Lower leg skin (tissue), 4 donors: ENCODE results near the gene ISCU. TPM values are rescaled to one million over a fixed set of nuclear protein-coding genes. Genes with fewer than 3 reads are reported as not detected.
A peak's percentile ranks its signal among the peaks of the same experiment; 100 is the strongest.
"Not testable (repeated sequence)": the region's sequence is repeated elsewhere in the genome, so short reads cannot be mapped to it uniquely, and the experiment has no call there.

Experiments used
- DNase-seq, 2 donors: peaks; one replicate each; pipeline ENCODE4 v3.0.0-alpha.2; 2019; ENCODE audit warnings: low spot score in 2 of 2
- H3K4me3 ChIP-seq: fragments of 200-600 bp; sonication (generic); 2 replicates; pipeline ENCODE4 v1.5.1; 2017; ENCODE audit warnings: mild to moderate bottlenecking, low read depth; ENCODE audit not compliant: poor library complexity, severe bottlenecking
- CTCF ChIP-seq, 3 donors: fragments of 450-650 bp; IDR thresholded peaks; one replicate each; pipeline ENCODE4 v1.5.1; 2016; ENCODE audit warnings: antibody characterized with exemption in 3 of 3, mild to moderate bottlenecking in 3 of 3, moderate library complexity in 2 of 3
- POLR2A ChIP-seq, 2 donors: fragments of 450-650 bp; IDR thresholded peaks; one replicate each; pipeline ENCODE4 v1.6.1; 2016 to 2017; ENCODE audit warnings: antibody characterized with exemption in 2 of 2, mild to moderate bottlenecking in 1 of 2, moderate library complexity in 1 of 2
- WGBS, 2 donors: methylation state at CpG; one replicate each; pipeline ENCODE4 v1.1.5; 2018; 5-methylcytosine and 5-hydroxymethylcytosine counted together
- intact Hi-C: fragments of 100-400 bp; cut with DNase I; formaldehyde crosslinking; loops from one replicate; pipeline ENCODE4 v1.15.0; 2023; ENCODE audit warnings: low total_unique reads
- total RNA-seq, 4 donors: library from RNA; depleted of rRNA; stranded (reverse); fragments of >200 nt; gene quantifications; one replicate each; pipeline ENCODE4 v1.1.0, GENCODE V29; 2016

ISCU gene
- total RNA-seq, 4 donors from 2014 or later: 94.7 to 175 (median 137) TPM

- H3K4me3 ChIP-seq: no peak overlapping the region
- TF ChIP-seq CTCF (IDR thresholded peaks at IDR 0.05) (no peak), POLR2A (IDR thresholded peaks at IDR 0.05) (no peak)
- WGBS, 2 donors: 82 to 97% methylated on average over 4 to 6 of the region's 6 CpGs
- no peak for DNase-seq
- intact Hi-C loops: loop anchor here (5.0 kb wide), 1 partner anchor 47 kb away; no protein-coding TSS in a partner anchor
These were observed 52.2 kb downstream of the ISCU start for GRCh38 chr12:108614639-108615038.

GRCh38 chr12:108615918-108616317 lies 53.5 kb downstream of the ISCU start:
- DNase-seq: no peak
- TF ChIP-seq CTCF (IDR thresholded peaks at IDR 0.05) (no peak), POLR2A (IDR thresholded peaks at IDR 0.05) (no peak)
- no peak overlapping the region for H3K4me3 ChIP-seq
- WGBS, 2 donors: 85 to 86% methylated on average over 1 of the region's 1 CpG
- intact Hi-C loops: no loop called here

DNA sequence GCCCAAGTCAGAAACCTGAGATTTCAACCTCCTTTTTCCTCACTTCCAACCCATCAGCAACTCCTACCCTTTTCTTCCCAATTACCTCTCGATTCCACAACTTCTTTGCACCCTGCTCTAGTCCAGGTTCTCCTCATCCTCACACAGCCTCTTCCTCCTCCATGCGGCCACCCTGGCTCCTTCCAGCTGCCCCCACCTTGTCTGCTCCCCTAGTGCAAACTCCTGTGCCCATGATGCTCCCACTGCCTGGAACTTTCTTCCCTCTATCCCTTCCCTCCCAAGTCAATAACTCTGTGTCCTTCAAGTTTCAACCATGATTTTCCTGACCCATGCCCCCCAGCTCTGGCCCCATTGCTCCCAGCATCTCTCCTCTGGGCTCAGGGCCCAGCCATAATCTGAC lies 54.0 kb downstream of the ISCU start:
- H3K4me3 ChIP-seq: no peak overlapping the region
- intact Hi-C loops: no loop called here
- TF ChIP-seq POLR2A (IDR thresholded peaks at IDR 0.05): no peak
- no peak for TF ChIP-seq CTCF (IDR thresholded peaks at IDR 0.05)
- 88% methylated on average over 2 of the region's 2 CpGs for WGBS, 2 donors
- no peak for DNase-seq

GRCh38 chr12:108616941-108617858 lies 54.8 kb downstream of the ISCU start:
- H3K4me3 ChIP-seq: no peak overlapping the region
- intact Hi-C loops: no loop called here
- 62 to 80% methylated on average over 10 to 14 of the region's 14 CpGs for WGBS, 2 donors
- no peak for TF ChIP-seq POLR2A (IDR thresholded peaks at IDR 0.05)
- TF ChIP-seq CTCF (IDR thresholded peaks at IDR 0.05): no peak
- DNase-seq: no peak

- no peak for TF ChIP-seq POLR2A (IDR thresholded peaks at IDR 0.05)
- TF ChIP-seq CTCF (IDR thresholded peaks at IDR 0.05): peak in 1 of 3 donors; percentile 62
These were observed 55.9 kb downstream of the ISCU start for GRCh38 chr12:108618079-108618952.

DNA sequence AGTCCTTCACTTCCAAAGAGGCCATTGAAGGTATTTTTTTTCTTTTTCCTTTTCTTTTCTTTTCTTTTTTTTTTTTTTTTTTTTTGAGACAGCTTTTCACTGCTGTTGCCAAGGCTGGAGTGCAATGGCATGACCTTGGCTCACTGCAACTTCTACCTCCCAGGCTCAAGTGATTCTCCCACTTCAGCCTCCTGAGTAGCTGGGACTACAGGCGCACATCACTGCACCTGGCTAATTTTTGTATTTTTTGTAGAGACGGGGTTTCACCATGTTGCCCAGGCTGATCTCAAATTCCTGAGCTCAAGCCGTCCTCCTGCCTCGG lies 56.5 kb downstream of the ISCU start:
- WGBS, 2 donors: 88 to 94% methylated on average over 4 of the region's 4 CpGs

More at GRCh38 chr12:108618079-108618952, 55.9 kb downstream of the ISCU start:
- intact Hi-C loops: no loop called here
- WGBS, 2 donors: 8 to 13% methylated on average over 16 of the region's 16 CpGs
- H3K4me3 ChIP-seq: no peak overlapping the region
- DNase-seq: peak; percentile 63 to 96

More for the DNA sequence above, 56.5 kb downstream of the ISCU start:
- DNase-seq, H3K4me3 ChIP-seq, intact Hi-C loops: not testable (repeated sequence)
